CD1c-positive myeloid dendritic cell (primary cell): ENCODE measurements around the gene TSPAN10.
"Not testable (repeated sequence)": the region's sequence is repeated elsewhere in the genome, so short reads cannot be mapped to it uniquely, and the experiment has no call there.

Experiments used
- DNase-seq: peaks from one replicate; pipeline ENCODE4 v3.0.0-alpha.2; 2016; ENCODE audit errors: extremely low spot score

Gene TSPAN10

GRCh38 chr17:81636505-81637288 lies at the start of gene TSPAN10, which contains the start of gene NPLOC4:
Gene TSPAN10 (plus strand): TSS chr17:81637196. CDS start chr17:81642413, 5,217 bp downstream.
Gene NPLOC4 (minus strand): TSS chr17:81637112. CDS start chr17:81636930, 182 bp downstream.
- peak; percentile 95 for DNase-seq

GRCh38 chr17:81589612-81590011 lies 47.4 kb upstream of the TSPAN10 start:
- DNase-seq, result no peak

DNA sequence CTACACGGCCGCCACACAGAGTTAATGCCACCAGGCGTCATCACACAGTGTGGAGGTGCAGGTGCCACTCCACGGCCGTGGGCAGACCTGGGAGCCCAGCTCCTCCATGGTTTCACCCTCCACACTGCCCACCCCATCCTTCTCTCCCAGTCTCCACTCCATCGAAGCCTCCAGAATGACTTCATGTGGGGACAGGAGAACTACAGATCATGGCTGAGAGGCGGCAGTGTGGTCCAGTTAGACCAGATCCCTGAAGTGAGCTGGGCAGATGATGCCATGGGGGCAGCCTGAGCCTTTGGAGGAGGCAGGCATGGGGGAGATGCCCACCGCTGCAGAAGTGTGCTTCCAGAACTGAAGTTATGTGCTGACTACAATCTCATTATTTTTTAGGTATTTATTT lies 46.9 kb upstream of the TSPAN10 start:
- DNase-seq, result no peak

DNA sequence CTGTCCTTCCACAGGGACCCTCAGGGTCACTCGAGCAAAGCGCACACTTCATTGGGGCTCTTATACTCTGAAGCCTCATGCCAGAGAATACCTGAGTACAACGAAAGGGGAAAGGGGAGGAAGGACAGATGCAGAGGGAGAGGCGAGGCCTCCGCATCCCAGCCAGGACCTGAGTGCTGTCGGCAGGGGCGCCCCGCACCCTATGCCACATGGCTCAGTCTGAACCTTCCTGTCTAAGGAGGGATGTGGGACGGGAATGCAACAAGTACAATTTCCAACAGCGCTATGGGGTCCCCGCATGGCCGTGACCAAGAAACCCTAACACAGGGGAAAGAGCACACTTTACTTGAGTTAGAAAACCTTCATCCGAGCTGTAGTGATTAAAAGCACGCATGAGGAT lies 45.0 kb upstream of the TSPAN10 start:
- DNase-seq, result no peak

DNA sequence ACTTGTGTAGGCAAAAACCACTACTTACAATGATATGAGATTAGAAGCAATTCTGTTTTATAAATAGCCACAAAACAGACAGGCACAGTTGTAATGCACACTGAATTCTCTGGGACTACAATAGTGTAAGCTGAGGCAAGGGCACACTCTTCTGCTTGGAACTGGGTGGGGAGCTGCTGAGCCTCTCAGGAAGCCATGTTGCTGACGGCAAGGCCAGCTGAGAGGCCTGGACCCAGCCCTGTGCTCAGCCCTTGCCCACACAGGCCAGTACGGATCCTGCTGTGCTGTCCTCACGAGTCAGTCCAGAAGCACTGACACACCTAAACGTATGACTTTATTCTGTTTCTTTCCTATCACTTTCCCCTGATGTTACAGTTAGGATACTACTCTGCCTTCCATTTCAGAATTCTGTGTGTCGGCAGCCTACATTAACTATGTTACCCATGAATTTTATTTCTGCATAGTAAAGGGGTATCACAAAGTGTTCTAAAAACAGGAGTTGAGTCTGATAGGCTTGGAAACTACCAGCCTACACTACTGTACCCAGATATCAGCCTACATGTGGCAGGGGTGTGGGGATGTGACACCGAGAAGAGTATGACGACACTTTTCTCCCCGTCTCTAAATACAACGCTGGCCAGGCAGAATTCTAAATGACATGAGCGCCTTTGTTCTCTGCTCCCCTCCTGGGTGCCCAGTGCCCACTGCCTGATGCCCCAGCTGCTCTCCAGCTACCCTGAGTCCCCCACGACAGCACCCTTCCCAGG lies 43.7 kb upstream of the TSPAN10 start:
- no peak for DNase-seq

DNA sequence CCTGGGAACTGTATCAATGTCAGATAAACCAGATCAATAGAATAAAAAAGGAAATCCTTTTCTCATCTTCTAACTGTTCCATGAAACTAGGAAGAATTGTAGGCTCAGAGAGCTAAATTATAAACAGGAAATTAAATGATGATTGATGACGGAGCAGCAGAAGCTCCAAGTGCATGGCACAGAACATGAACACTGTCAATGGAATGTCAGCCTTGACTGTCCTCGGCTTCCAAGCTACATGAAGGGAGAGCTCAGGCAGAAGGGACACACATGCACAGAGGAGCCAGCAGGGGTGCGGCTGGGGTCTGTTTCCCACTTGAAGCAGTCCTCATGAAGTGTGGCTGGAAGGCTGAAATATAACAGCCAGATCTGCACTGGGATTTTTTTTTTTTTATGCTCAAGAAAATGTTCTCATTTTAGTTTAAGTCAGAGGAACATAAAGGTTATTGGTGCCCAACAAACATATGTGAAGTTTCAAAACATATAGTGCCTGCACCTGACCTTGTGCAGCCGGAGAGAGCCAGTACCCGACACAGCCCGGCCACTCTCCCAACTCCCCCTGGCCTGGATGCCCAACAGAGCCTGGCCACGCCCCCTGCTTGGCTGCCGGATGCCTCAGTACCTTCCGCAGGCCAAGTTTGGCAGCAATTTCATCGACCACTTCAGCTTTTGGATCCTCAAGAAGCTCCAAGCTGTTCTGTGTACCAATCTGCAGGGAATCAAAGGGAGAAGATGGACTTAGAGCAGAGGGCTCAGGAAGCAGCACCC lies 37.1 kb upstream of the TSPAN10 start:
- no peak for DNase-seq

- DNase-seq, result peak; percentile 74
Measured at GRCh38 chr17:81601525-81602120, 35.4 kb upstream of the TSPAN10 start.

GRCh38 chr17:81603846-81604610 lies 33.0 kb upstream of the TSPAN10 start:
- DNase-seq, result no peak

GRCh38 chr17:81607431-81607830 lies 29.6 kb upstream of the TSPAN10 start:
- no peak for DNase-seq

GRCh38 chr17:81608082-81608481 lies 28.9 kb upstream of the TSPAN10 start:
- no peak for DNase-seq

- DNase-seq, result no peak
Measured at GRCh38 chr17:81608605-81609004, 28.4 kb upstream of the TSPAN10 start.

DNA sequence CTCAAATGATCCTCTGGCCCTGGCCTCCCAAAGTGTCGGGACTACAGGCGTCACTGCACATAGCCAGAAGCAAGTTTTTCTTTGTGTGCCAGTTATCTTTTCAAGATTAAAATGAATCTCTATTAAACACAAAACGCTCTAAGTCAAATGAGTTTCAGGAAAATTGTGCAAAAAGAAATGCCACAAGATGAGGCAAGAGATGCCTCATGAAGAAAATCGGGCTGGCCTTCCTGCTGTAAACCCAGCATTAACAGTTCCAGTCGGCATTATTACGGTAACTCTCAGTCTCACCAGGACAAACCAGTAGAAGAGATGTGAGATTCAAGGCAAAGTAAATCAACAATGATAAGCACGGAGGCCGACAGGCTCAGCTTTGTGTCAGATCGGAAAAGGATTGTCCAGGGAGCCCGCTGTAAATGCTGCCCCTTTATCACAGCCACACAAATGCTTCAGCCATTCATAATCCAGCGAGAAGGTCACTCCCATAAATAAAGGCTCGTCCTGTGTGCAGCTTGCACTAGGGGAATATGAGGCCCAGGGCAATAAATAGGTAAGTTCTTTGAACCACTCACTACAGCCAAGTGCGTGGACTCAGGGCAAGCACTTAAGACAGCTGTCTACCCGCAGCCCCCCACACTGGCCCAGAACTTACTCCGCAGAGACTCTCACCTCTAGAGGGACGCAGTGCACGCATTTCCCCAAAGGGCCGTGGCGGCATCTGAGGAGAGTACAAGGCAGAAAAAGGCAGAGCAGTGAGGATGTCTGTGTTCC lies 27.3 kb upstream of the TSPAN10 start:
- DNase-seq, result no peak

- no peak for DNase-seq
Measured at GRCh38 chr17:81612172-81612970, 24.6 kb upstream of the TSPAN10 start.

DNA sequence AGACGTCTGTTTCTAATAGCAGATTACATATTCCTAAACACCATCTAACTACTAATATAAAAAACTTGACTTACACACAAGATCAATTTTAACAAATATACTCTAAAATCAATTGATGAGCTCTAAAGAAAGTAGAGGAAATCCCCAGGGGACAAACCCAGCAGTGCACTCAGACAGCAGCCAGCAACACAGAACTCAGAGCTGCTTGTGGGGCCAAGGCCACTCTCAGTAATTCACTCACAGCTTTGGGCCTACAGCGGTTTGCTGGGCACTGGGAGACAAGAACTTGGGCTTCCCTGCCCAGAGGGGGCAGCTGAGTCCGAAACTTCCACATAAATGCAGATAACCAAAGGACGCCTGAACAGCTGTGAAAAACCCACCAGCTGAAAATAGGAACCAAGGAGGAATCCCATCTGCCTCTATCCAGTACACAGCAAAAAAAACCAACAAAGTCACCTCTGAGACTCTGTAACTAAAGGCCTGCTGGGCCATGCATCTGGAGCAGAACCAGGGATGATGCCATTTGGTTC lies 21.5 kb upstream of the TSPAN10 start:
- no peak for DNase-seq

- DNase-seq, result no peak
Measured at GRCh38 chr17:81616877-81617276, 20.1 kb upstream of the TSPAN10 start.

DNA sequence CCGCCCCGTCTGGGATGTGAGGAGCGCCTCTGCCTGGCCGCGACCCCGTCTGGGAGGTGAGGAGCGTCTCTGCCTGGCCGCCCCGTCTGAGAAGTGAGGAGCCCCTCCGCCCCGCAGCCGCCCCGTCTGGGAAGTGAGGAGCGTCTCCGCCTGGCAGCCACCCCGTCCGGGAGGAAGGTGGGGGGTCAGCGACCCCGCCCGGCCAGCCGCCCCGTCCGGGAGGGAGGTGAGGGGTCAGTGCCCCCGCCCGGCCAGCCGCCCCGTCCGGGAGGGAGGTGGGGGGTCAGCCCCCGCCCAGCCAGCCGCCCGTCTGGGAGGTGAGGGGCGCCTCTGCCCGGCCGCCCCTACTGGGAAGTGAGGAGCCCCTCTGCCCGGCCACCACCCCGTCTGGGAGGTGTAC lies 18.7 kb upstream of the TSPAN10 start:
- DNase-seq, result not testable (repeated sequence)

DNA sequence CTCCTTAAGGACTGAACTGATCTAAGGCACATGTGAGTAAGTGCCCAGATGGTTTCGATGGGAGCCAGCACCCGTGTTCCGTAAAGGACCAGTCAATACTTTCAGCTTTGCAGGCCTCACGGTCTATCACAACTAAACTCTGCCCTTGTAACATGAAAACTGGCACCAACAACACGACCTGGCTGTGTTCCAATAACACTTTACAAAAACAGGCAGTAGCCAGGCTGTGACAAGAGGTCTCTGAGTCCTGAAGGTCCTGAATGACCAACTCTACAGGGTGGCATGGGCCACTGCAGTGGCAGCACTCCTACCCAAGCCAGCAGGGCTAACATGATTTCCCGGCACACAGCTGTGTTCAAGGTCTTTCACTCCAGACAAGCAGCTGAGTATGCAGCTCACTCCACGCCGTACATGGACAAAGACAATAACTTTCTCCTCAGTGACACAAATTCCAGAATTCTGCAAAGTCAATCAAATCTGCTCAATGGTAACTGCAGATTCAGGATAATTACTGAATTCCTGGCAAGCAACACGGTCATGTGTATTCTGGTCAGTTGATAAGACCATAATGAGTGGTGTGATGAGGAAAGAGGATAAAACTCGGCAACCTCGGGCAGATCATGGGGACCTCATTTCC lies 15.4 kb upstream of the TSPAN10 start:
- no peak for DNase-seq

- no peak for DNase-seq
Measured at GRCh38 chr17:81630274-81630673, 6.7 kb upstream of the TSPAN10 start.

- DNase-seq, result no peak
Measured at GRCh38 chr17:81631482-81631881, 5.5 kb upstream of the TSPAN10 start.
